ENCODE results near the gene ZBTB16.

ZBTB16 gene

DNA sequence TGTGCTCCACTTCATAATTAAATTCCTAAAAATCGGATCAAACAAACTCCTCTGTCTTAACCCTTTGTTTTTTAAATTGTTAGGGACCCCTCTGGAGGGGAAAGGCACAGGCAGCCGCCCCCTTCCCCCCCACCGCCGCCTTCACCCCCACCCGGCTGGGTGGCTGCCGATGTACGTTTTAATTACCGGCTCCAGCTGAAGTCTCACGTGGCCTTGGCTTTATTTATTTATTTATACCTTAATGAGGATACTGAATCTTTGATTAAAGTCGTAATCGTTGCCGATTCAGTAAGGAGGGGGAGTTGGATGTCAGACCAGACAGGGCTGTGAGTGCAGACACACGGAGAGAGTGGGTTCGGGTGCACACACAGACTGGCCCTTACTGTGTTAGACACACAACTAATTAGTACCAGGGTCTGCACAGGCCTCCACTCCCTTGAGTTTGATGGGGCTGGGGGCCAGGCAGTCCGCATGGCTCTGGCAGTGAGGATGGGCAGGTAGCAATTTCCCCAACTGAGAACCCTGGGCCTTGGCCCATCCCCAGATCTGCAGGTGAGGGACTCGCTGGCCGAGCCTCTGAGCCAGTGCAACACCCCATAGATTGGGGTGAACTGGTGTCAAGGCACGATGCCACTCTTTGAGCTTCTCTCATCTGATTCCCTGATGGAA, 185.3 kb downstream of the ZBTB16 start:
- no peak for DNase-seq (ENCODE audit: low spot score)

DNA sequence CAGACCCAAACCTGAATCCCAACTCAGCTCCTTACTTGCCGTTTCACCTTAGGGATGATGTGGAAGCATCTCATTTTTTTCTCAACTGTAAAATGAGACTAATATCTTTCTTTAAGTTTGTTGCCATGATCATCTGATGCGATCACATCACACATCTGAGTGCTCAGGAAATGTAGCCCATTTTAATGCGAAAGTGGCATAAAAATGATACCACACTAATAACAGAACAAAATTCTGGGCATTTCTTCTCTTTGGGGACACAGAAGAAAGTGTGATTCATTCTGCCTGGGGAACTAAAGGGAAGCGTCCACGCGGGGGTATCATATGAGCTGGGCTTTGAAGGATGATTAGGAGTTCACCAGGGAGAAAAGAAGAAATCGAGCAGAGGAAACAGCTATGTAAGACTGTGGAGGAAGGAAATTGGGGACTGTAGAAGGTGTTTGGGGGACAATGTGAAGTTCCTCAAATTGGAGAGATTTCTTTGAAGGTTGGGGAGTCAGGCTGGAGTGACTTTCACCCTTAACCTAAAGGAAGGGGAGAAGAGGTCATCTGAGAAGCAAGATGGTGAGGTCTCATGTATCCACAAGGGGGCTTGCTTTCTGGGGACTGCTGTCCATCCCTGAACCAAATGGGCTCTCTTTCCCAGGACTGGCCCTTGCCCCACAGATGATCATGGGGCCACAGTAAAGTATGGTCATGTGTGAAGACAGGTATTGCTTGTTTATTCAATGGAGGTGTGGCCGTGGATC, 187.0 kb downstream of the ZBTB16 start:
- no peak for DNase-seq (ENCODE audit: low spot score)

DNA sequence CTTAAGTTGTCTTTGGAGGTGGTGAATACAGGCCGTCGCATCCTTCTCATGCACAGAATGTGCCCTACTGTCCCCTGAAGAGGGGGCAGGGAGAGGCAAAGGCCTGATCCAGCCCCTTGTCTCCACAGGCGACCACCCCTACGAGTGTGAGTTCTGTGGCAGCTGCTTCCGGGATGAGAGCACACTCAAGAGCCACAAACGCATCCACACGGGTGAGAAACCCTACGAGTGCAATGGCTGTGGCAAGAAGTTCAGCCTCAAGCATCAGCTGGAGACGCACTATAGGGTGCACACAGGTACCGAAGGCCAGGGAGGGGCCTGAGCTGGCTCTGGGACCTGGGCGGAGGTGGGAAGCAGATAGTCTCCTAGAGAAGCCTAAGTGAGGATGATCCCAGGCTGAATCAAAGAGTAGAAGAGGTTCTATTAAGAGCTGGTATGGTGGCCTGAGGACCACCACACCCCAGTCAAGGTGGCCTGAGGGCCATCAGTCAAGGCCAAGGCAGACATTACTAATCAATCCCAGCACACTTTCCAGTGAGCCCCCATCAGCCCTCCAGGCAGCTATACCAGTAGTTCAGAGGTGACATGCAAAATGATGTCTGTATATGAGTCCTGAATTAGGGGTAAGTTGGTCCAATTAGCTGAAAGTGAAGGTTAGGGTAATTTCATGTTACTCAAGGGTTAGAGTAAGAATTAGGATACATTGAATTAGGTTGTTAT, 187.7 kb downstream of the ZBTB16 start:
- DNase-seq (ENCODE audit: low spot score), result no peak

DNA sequence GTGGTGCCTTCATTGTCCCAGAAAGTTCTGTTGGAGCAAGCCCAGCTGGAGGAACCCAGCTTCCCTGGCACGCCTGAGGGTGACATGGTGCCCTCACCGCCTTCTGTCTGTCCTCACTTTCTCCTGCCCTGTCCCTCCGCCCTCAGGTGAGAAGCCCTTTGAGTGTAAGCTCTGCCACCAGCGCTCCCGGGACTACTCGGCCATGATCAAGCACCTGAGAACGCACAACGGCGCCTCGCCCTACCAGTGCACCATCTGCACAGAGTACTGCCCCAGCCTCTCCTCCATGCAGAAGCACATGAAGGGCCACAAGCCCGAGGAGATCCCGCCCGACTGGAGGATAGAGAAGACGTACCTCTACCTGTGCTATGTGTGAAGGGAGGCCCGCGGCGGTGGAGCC, 190.7 kb downstream of the ZBTB16 start:
- no peak for DNase-seq (ENCODE audit: low spot score)

DNA sequence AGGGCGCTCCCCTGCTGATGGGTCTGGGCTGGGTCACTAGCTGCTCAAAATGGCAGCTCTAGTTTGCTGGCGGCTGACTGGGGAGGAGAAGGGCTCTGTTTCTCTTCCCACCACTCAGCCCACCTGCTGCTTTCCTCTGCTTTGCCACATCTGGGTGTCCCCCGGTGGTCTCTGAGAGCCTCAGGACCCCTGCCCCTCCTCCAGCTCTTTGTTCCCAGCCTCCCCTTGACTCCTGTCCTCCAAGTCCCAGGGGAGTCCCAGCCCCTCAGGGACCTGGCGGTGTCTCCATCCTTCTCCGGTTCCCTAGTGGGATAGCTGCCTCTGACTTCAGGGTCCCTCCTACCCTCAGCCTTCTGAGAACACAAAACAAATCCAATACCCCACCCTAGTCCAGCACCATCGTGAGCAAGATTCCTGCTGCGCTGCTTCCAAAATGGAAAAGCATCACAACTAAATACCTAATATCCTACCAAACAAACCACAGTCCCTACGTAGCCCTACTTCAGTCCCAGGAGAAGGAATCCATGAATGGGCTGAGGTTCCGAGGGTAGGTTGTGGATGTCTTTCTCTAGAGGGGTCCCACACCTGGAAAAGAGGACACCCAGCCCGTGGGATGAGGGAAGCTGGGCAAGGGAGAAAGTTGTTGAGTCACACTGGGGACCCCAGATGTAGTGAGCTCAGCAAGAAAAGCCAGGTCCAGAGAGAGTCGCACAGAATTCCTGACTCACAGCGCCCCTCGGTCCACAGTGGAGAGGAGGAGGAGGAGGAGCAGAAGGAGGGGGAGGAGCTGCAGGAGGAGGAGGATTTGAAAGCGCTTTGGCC, 191.7 kb downstream of the ZBTB16 start:
- DNase-seq (ENCODE audit: low spot score), result no peak

DNA sequence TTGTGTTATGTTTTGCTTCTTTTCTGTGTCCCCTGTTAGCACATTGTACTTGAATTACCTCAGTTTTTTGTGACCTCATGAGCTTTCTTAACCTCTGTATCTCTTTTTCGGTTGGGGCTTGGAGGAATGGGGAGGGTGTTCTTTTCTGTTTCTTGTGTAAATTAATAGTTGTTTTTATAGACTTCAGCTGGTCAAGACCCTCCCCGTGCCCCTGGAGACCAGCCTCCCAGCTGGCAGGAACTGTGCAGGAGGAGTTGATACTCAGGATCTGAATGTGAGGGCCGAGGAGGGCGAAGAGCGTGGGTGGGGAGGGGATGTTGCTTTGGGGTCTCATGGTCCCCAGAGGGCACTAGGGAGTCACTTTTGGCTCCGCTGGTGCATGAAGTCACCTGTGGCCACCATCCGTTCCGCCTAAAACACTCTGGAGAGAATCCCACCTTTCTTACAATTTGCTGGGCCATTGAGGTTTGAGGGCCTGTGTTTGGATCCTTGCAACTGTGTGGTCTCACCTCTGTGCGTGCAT, 192.4 kb downstream of the ZBTB16 start:
- no peak for DNase-seq (ENCODE audit: low spot score)

DNA sequence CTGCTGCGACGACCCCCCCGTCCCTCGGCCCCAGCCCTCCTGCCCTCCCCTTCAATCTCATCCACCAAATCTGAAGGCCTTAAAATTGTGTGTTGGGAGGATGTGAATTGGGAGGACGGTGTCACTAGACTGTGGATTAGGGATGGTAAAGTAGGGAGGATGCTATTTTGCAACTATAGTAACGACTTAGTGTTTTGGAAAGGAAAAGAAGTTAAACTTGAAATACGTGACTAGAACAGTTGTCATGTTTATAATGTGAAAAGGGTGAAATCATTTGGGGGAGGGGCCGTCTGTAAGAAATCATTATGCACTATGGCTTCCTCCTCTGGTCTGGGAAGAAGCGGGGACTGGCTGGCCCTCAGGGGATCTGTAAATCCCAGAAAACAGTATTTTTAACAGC, 193.3 kb downstream of the ZBTB16 start:
- no peak for DNase-seq (ENCODE audit: low spot score)

DNA sequence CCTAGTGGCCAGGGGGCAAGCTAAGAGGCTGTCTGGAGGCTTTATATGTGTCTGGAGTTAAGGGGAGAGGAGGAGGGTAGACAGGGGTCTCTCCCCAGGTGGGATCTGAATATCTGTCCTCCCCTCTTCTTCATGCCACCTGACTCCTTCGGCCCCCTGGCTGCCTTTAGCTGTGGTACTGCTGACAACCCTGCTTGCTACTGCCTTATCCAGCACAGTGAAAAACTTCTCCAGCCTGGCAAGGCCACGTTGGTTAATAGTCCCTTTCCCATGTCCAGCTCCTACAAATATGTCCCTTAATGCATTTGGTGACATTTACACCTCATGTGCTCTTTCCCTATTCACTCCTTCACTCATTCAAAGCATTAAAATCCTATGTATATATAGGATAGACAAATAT, 194.3 kb downstream of the ZBTB16 start:
- DNase-seq (ENCODE audit: low spot score), result no peak

DNA sequence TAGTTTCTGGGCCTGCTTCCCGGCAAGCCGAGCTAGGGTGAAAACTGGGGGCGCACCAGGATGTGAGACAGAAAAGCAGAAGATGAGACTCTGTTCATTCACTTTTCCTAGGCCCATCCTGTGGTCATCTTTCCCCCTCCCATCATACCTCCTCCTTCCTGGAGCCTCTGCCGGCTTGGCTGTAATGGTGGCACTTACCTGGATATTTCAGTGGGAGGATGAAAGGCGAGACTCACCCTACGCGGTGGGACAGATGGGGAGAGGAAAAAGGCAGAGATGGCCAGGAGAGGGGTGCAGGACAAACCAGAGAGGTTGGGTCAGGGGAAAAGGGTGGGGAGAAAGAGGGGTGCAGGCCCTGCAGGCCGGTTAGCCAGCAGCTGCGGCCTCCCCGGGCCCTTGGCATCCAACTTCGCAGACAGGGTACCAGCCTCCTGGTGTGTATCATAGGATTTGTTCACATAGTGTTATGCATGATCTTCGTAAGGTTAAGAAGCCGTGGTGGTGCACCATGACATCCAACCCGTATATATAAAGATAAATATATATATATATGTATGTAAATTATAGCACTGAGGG, 195.1 kb downstream of the ZBTB16 start:
- no peak for DNase-seq (ENCODE audit: low spot score)

DNA sequence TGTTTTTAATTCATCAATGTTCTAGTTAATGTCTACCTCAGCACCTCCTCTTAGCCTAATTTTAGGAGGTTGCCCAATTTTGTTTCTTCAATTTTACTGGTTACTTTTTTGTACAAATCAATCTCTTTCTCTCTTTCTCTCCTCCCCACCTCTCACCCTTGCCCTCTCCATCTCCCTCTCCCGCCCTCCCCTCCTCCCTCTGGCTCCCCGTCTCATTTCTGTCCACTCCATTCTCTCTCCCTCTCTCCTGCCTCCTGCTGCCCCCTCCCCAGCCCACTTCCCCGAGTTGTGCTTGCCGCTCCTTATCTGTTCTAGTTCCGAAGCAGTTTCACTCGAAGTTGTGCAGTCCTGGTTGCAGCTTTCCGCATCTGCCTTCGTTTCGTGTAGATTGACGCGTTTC, 195.8 kb downstream of the ZBTB16 start:
- DNase-seq (ENCODE audit: low spot score), result no peak

DNA sequence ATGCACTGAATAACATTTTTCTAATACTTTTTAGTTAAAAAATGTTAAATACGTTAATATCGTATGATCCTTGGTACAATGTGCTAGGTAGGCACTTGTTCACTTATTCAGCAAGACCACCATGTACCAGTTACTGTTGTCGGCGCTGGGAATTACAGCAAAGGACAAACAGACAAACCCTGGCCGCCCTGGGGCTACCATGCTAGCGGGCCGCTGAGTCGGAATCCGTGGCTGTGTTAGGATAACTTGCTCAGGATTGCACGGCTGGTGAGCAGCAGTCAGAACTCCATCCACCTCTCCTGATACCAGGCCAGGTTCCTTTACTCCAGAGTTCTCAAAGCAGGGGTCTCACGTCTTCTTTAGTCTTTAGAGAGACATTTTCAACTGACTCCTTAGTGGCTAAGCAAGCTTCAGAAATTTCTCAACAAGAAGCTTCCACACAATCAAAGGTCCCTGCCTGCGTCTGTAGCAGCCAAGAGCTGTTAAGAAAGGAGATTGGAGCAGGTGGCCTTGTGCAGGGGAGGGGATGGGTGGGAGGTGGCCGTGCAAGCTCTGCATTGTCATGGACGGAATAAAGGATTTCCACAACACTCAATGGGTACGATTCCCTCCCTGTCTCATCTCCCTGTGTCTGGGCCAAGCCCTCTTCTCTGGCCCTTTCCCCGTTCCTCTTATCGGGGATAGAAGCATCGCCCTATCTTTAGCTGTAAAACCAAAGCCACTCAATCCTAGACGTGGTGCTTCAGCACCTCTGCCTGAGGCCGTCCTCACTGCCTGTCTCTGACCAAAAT, 196.9 kb downstream of the ZBTB16 start:
- no peak for DNase-seq (ENCODE audit: low spot score)

DNA sequence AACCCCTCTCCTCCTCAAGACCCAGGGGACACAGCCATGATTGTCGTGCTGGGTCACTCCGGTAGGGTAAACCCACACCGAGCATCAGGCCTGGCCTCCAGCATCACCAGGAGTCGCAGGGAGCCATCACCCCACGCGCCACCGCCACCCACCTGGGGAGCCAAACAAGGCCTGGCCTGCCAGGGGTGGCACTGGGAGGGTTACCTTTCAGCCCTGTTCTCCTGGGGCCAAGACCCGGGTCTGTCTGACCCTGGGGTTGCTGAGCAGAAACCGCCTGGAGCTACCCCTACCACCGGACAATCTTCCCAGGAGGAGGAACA, 197.4 kb downstream of the ZBTB16 start:
- DNase-seq (ENCODE audit: low spot score), result no peak

DNA sequence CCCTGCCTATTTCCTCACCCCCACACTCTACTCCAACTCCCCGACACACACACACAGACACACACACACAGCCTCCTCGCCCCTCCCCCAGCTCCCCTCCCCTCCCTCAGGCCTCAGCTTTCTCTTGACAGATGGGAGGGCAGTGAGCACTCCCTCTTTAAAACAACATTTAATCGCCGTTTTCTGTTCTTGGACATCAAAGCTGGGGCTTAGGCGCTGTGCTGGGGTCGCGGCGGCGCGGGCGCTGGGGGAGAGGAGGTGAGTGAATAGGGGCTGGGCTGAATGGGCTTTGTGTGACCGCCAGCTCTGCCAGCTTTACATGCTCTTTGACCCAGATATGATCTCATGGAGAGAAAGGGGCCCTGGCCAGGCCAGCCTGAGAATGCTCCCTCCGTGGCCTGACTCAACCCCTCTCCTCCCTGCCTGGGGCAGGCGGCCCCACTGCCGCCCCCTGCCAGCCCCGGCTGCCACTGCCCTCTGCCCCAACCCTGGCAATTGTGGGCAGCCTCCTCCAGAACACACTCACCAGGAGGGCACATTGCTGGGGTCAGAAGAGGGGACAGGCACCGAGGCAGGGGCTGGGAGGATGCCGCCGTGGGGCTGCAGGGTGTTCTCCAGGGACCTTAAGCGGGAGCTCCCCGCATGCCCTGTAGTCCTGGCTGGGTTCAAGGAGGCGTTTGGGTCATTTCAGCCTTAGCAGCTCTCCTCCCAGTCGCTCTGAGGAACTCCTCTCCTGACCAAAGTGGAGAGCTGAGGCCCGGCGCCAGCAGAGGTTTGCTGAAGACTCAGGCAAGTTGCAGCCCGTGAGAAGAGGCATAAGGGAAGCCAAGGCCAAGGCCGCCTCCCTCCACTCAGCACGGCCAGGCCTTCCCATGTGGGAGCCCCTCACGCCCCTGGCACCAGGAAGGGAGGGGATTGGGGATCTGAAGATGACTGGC, 198.4 kb downstream of the ZBTB16 start:
- DNase-seq (ENCODE audit: low spot score), result no peak

DNA sequence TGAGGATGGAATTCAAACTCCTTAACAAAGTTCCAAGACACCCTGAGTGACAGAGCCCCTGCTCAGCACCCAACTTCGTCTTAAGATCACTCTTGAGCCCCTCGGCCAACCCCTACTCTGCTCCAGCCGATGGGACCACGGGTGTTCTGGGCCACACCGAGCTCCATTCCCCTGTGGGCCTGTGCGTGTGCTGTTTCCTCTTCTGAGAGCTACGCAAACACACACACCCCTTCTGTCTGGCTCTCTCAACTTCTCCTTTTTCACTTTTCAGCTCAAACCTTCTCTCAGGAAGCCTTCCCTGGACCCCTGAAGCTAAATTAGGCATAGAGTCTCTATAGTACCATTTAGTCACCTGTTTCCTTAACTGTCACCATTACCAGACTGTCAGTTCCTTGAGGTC, 199.2 kb downstream of the ZBTB16 start:
- no peak for DNase-seq (ENCODE audit: low spot score)

DNA sequence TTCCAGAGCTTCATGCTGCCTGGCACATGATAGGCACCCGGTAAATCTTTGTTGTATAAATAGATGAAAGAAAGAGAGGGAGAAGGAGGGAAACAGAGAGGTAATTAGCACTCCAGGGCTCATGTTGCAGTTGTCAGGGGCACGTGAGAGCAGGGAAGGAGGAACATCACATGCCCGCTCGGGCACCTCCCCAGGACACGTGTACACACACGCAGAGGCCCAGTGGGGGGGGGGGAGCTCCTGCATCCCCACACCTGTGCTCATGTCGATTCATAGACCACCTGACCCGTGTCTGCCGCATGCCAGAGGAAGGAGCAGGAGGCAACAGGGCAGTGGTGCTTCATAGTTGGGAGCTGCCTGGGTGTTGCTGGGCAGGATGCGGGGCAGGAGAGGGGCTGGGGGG, 199.6 kb downstream of the ZBTB16 start:
- no peak for DNase-seq (ENCODE audit: low spot score)

DNA sequence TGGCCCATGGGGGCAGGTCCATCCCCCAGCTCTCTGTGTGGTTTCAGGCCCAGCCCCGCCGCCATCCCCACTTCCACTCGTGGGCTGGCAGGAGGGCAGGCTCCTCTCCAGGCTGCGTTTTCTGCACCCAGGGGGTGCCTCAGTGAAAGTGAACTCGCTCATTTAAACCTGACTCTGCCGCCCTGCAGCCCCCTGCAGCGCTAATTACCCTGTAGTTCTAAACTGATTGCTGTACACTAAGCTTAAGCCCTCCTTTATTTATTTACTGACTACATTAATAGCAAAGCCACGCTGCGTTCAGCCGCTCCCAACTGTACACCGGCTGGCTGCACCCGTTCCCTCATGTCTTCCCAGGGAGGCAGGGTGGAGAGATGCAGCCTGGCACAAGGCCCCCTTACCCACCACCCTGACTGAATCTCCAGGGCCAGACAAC, 200.1 kb downstream of the ZBTB16 start:
- DNase-seq (ENCODE audit: low spot score), result no peak

DNA sequence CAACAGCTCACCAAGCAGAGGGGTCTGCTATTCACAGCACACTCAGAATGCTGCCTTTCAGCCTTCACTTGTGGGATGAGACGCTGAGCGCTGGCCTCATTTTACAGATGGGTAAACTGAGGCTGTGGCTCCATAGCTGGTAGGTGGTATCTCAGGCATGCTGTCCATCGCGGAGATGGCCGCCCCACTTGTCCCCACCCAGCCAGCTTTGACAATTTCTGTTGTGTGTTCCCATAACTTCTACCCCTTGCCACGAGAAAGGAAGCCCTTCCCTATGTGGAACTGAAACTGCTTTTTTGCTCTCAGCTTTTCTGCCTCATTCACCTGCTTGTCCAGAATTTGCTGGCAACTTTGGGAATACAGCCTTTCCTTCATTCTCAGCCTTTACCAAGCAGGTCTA, 200.6 kb downstream of the ZBTB16 start:
- no peak for DNase-seq (ENCODE audit: low spot score)

DNA sequence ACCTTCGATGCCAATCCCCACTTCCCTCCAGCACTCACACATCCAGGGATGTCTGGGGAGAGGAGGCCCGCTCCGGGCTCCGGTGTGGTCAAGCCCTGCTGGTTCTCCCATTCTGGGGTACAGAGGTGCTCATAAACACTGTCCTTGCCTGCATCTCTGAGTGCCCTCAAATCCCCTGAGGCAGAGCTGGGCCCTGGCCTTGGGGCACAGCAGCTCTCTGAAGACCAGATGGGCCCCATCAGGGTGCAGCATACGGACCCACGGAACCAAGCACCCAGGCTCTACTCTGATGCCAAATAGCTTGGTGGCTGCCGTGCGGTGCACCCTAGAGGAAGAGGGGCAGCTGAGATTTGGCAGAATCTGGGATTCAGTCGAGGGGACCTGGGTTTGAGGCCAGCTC, 201.0 kb downstream of the ZBTB16 start:
- DNase-seq (ENCODE audit: low spot score), result no peak

DNA sequence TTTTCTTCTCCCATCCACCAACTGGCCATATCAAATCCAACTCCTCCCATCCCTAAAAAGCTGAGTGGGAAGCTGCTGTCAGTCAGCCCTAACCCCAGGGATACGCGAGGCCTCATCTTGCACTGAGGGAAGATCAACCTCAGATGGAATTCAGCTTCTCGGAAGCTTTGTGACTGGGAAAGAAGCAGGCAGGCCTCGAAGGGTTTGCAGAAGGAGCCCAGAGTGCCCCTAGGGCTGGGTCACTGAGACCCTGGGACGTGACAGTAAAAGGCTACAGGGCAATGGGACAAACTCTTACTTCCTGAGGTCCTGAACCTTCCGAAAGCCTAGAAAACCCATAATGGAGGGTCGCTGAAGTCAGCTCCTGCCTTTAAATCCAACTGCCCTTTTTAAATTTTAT, 202.3 kb downstream of the ZBTB16 start:
- no peak for DNase-seq (ENCODE audit: low spot score)

Measured in RKO (cell line).